ENCODE results near the gene KCND3. TPM values are rescaled to one million over a fixed set of nuclear protein-coding genes. Genes with fewer than 3 reads are reported as not detected.

KCND3 gene
- total and polyA plus RNA-seq, 7 experiments from 2014 or later = 0.05 to 0.17 TPM; not detected in 5

- peak overlapping the region; percentile 75 for H3K4me3 ChIP-seq (ENCODE audit: low read length)
- Mint-ChIP-seq H3K27ac (peak overlapping the region in 4 of 9 donors; percentile 30 to 56 (median 33)), H3K4me1 (peaks cover 15 to 21% (median 16%) of the 10 kb centered on the region in 7 donors), H3K27me3 (peaks cover 20 to 50% (median 30%) of the 10 kb centered on the region in 5 donors), H3K9me3 (no peaks in the 10 kb centered on the region), H3K4me3 (peak overlapping the region; percentile 81 to 95 (median 87)), H3K36me3 (no peaks in the 10 kb centered on the region)
- peaks cover 8 to 10% of the 10 kb centered on the region in 2 donors for H3K4me1 ChIP-seq (ENCODE audit: control insufficient read depth in 2 of 2, insufficient read depth in 2 of 2, low read length in 2 of 2)
- H3K9me3 ChIP-seq (ENCODE audit: control insufficient read depth in 2 of 3, low read length in 3 of 3) = no peaks in the 10 kb centered on the region
- intact Hi-C loops (cut with micrococcal nuclease) = loop anchor here (1.0 to 10.0 kb wide), 8 partner anchors 7 to 1105 kb away; partner anchors contain the start of genes DDX20 (in 2 of the 2), ATP5PB (in 1 of the 2), DENND2D (in 1 of the 2) and WDR77 (in 1 of the 2)
- POLR2A ChIA-PET = interaction anchor here (0.7 to 1.3 kb wide), 2 partner anchors 11 to 354 kb away, joined by 3 read pairs; no protein-coding TSS in a partner anchor
- no peak overlapping the region for H3K27ac ChIP-seq (ENCODE audit: low read depth, low read length)
- peaks cover 6 to 17% of the 10 kb centered on the region in 2 donors for H3K27me3 ChIP-seq (ENCODE audit: control insufficient read depth in 2 of 2, insufficient read depth in 2 of 2, low read length in 2 of 2)
- DNase-seq (peak in 7 of 9 donors; percentile 14 to 32 (median 22)), ATAC-seq (peak; percentile 22)
- CTCF ChIA-PET = interaction anchor here (1.1 to 1.5 kb wide), 2 partner anchors 11 to 15 kb away, joined by 3 to 4 read pairs; no protein-coding TSS in a partner anchor
- H3K36me3 ChIP-seq (ENCODE audit: control insufficient read depth in 2 of 3, insufficient read depth in 3 of 3, low read length in 3 of 3) = no peaks in the 10 kb centered on the region
Observed at GRCh38 chr1:111739925-111740765, 249.3 kb downstream of the KCND3 start.

- ChIA-PET CTCF (interaction anchor here (0.7 to 1.5 kb wide), 3 partner anchors 12 to 30 kb away, joined by 3 to 4 read pairs (median 3); no protein-coding TSS in a partner anchor), POLR2A (interaction anchor here (1.1 to 1.9 kb wide), 3 partner anchors 10 to 231 kb away, joined by 3 to 6 read pairs (median 3); no protein-coding TSS in a partner anchor)
- peak within 1 kb of the TSS in 6 of 9 donors; percentile 33 to 71 (median 55) for H3K27ac Mint-ChIP-seq
- peaks cover 20 to 46% (median 30%) of the 10 kb centered on the region in 5 donors for H3K27me3 Mint-ChIP-seq
- Histone ChIP-seq H3K4me1 (ENCODE audit: control insufficient read depth in 2 of 2, insufficient read depth in 2 of 2, low read length in 2 of 2) (peaks cover 8 to 10% of the 10 kb centered on the region in 2 donors), H3K9me3 (ENCODE audit: control insufficient read depth in 2 of 3, low read length in 3 of 3) (no peaks in the 10 kb centered on the region), H3K27me3 (ENCODE audit: control insufficient read depth in 2 of 2, insufficient read depth in 2 of 2, low read length in 2 of 2) (peaks cover 6 to 17% of the 10 kb centered on the region in 2 donors), H3K27ac (ENCODE audit: low read depth, low read length) (no peak within 1 kb of the TSS), H3K36me3 (ENCODE audit: control insufficient read depth in 2 of 3, insufficient read depth in 3 of 3, low read length in 3 of 3) (no peaks in the 10 kb centered on the region), H3K4me3 (ENCODE audit: low read length) (peak within 1 kb of the TSS; percentile 75)
- DNase-seq = peak in 7 of 9 donors; percentile 22 to 87 (median 33)
- intact Hi-C loops (cut with micrococcal nuclease) = loop anchor here (1.0 to 5.0 kb wide), 7 partner anchors 8 to 537 kb away; partner anchors contain the start of genes DDX20 (in 2 of the 2), ATP5PB (in 1 of the 2), DENND2D (in 1 of the 2) and WDR77 (in 1 of the 2)
- H3K4me1 Mint-ChIP-seq = peaks cover 15 to 21% (median 16%) of the 10 kb centered on the region in 7 donors
- H3K4me3 Mint-ChIP-seq = peak within 1 kb of the TSS; percentile 82 to 95 (median 88)
- H3K36me3 Mint-ChIP-seq = no peaks in the 10 kb centered on the region
- ATAC-seq = peak; percentile 84
- no peaks in the 10 kb centered on the region for H3K9me3 Mint-ChIP-seq
Observed at GRCh38 chr1:111739194-111739924, 250.1 kb downstream of the KCND3 start, which contains the start of gene INKA2. INKA2 (minus strand) TSS chr1:111739395; CDS start chr1:111739242, 153 bp downstream.

DNA sequence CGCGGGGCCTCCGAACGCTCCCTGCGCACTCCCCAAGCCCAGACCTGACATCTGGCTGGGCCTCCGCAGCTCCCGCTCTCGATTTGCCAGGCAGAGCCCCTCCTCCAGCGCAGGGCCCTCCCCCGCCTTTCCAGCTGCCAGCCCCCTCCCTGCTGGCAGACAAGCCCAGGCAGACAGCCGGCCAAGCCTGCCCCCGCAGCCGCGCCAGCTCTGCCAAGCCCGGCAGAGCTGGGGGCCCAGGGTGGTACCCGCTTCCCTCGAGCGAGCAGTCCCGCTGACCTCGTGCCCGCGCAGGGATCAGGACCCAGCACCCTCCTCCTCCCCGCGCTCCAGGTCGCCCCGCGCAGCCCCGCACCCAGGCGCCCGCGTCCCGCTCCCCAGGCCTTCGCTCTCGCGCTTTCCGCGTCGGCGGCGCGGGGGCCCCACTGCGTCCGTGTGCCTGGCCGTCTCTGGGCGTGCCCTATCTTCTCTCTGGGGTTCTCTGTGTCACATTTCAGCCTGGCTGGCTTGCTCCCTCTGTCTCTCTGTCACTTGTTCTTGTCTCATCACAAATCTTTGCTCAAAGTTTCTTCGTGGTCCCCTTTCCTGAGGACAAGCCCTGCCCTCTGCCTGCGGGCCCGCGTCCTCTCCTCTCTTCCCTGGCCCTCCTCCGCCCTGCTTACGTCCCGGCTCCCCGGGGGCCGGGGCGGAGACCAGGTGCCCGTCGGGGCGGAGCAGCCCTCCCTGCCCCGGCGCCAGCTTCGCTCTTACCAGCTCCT, 250.9 kb downstream of the KCND3 start:
- Histone ChIP-seq H3K4me1 (ENCODE audit: control insufficient read depth in 2 of 2, insufficient read depth in 2 of 2, low read length in 2 of 2) (peaks cover 8 to 10% of the 10 kb centered on the region in 2 donors), H3K4me3 (ENCODE audit: low read length) (peak overlapping the region; percentile 75), H3K9me3 (ENCODE audit: control insufficient read depth in 2 of 3, low read length in 3 of 3) (no peaks in the 10 kb centered on the region), H3K27ac (ENCODE audit: low read depth, low read length) (no peak overlapping the region), H3K36me3 (ENCODE audit: control insufficient read depth in 2 of 3, insufficient read depth in 3 of 3, low read length in 3 of 3) (no peaks in the 10 kb centered on the region), H3K27me3 (ENCODE audit: control insufficient read depth in 2 of 2, insufficient read depth in 2 of 2, low read length in 2 of 2) (peaks cover 6 to 17% of the 10 kb centered on the region in 2 donors)
- CTCF ChIA-PET = interaction anchor here (0.6 to 2.3 kb wide), 7 partner anchors 12 to 256 kb away, joined by 3 to 8 read pairs (median 3); no protein-coding TSS in a partner anchor
- peak; percentile 10 to 67 (median 31) for DNase-seq
- Mint-ChIP-seq H3K27me3 (peaks cover 20 to 40% (median 30%) of the 10 kb centered on the region in 5 donors), H3K4me1 (peaks cover 15 to 22% (median 18%) of the 10 kb centered on the region in 7 donors), H3K4me3 (peak overlapping the region; percentile 82 to 95 (median 88)), H3K9me3 (no peaks in the 10 kb centered on the region), H3K27ac (peak overlapping the region in 3 of 9 donors; percentile 54 to 71 (median 67)), H3K36me3 (no peaks in the 10 kb centered on the region)
- ATAC-seq = peak; percentile 50
- intact Hi-C loops (cut with micrococcal nuclease) = loop anchor here (1.0 to 5.0 kb wide), 7 partner anchors 9 to 536 kb away; partner anchors contain the start of genes DDX20 (in 2 of the 2), ATP5PB (in 1 of the 2), DENND2D (in 1 of the 2) and WDR77 (in 1 of the 2)
- POLR2A ChIA-PET = interaction anchor here (0.6 to 1.9 kb wide), 4 partner anchors 9 to 231 kb away, joined by 3 to 6 read pairs (median 4); no protein-coding TSS in a partner anchor

- ChIA-PET POLR2A (interaction anchor here (0.6 to 1.9 kb wide), 3 partner anchors 8 to 230 kb away, joined by 3 to 6 read pairs (median 5); no protein-coding TSS in a partner anchor), CTCF (interaction anchor here (0.6 to 2.3 kb wide), 4 partner anchors 14 to 256 kb away, joined by 3 to 8 read pairs (median 4); no protein-coding TSS in a partner anchor)
- H3K9me3 ChIP-seq (ENCODE audit: control insufficient read depth in 2 of 3, low read length in 3 of 3) = no peaks in the 10 kb centered on the region
- H3K27me3 Mint-ChIP-seq = peaks cover 20 to 36% (median 30%) of the 10 kb centered on the region in 5 donors
- ATAC-seq (no peak), DNase-seq (no peak)
- H3K4me3 Mint-ChIP-seq = peak overlapping the region; percentile 79 to 95 (median 86)
- H3K4me1 Mint-ChIP-seq = peaks cover 15 to 25% (median 18%) of the 10 kb centered on the region in 7 donors
- intact Hi-C loops (cut with micrococcal nuclease) = loop anchor here (2.0 to 5.0 kb wide), 2 partner anchors 23 to 536 kb away; partner anchors contain the start of gene DENND2D (in 1 of the 2)
- H3K27ac Mint-ChIP-seq = peak overlapping the region in 2 of 9 donors; percentile 5 to 8
- H3K4me1 ChIP-seq (ENCODE audit: control insufficient read depth in 2 of 2, insufficient read depth in 2 of 2, low read length in 2 of 2) = peaks cover 8 to 10% of the 10 kb centered on the region in 2 donors
- H3K9me3 Mint-ChIP-seq = no peaks in the 10 kb centered on the region
- H3K36me3 Mint-ChIP-seq = no peaks in the 10 kb centered on the region
- H3K27me3 ChIP-seq (ENCODE audit: control insufficient read depth in 2 of 2, insufficient read depth in 2 of 2, low read length in 2 of 2) = peaks cover 6 to 17% of the 10 kb centered on the region in 2 donors
- peak overlapping the region; percentile 75 for H3K4me3 ChIP-seq (ENCODE audit: low read length)
- no peak overlapping the region for H3K27ac ChIP-seq (ENCODE audit: low read depth, low read length)
- H3K36me3 ChIP-seq (ENCODE audit: control insufficient read depth in 2 of 3, insufficient read depth in 3 of 3, low read length in 3 of 3) = no peaks in the 10 kb centered on the region
Observed at GRCh38 chr1:111738133-111738435, 251.4 kb downstream of the KCND3 start.

All from naive thymus-derived CD4-positive, alpha-beta T cell (primary cell).